HG03097 (cell line): Measurements from ENCODE around the gene POU4F3.

Experiments used
- ATAC-seq: cut with Tn5 transposase; IDR thresholded peaks from one replicate; pipeline ENCODE4 v1.9.1; 2021; ENCODE audit not compliant: unreplicated experiment, low FRiP score

POU4F3 gene

DNA sequence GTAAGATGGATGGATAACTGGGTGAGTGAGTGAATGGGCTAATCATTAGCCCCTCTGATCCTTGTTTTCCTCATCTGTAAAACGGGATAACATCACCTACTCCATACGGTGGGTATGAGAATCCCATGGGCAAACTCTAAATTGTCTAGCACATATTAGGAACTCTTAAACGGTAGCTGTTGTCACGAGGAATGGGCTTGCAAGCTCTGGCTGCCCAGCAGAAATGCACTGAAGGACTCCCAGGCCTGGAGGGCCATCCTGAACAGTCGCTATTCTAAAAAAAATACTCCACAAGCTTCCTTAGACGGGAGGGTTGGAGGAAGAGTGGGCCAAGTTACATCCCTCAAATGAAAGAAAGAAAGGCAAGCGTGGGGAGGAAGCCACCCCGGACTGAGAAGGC lies 711 bp upstream of the POU4F3 start:
- ATAC-seq = no peak

DNA sequence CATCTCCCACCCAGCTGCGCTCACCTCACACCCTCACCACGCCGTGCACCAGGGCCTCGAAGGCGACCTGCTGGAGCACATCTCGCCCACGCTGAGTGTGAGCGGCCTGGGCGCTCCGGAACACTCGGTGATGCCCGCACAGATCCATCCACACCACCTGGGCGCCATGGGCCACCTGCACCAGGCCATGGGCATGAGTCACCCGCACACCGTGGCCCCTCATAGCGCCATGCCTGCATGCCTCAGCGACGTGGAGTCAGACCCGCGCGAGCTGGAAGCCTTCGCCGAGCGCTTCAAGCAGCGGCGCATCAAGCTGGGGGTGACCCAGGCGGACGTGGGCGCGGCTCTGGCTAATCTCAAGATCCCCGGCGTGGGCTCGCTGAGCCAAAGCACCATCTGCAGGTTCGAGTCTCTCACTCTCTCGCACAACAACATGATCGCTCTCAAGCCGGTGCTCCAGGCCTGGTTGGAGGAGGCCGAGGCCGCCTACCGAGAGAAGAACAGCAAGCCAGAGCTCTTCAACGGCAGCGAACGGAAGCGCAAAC lies 1.1 kb downstream of the POU4F3 start:
- no peak for ATAC-seq

GRCh38 chr5:146340260-146341081 lies 1.8 kb downstream of the POU4F3 start:
- ATAC-seq = no peak

- ATAC-seq = no peak
Observed at GRCh38 chr5:146341854-146342253, 3.2 kb downstream of the POU4F3 start.

DNA sequence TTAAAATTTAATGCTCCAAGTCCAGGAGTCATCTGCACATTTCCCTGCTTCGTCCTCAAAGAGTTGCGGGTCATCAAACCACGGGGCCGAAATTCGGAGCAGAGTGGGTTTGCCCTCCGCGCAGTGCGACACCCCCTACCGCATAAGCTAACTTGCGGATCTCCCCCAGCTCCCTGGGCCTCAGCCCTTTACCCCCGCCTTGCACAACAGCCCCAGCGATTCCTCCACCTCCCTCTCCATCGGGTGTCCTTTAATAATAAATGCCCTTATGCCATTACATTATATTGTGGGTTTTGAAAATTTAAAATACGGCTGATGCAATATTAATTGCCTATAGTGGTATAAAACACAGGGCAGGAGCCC lies 3.9 kb downstream of the POU4F3 start:
- no peak for ATAC-seq

GRCh38 chr5:146342882-146343865 lies 4.5 kb downstream of the POU4F3 start:
- no peak for ATAC-seq

GRCh38 chr5:146344155-146345118 lies 5.8 kb downstream of the POU4F3 start:
- no peak for ATAC-seq

DNA sequence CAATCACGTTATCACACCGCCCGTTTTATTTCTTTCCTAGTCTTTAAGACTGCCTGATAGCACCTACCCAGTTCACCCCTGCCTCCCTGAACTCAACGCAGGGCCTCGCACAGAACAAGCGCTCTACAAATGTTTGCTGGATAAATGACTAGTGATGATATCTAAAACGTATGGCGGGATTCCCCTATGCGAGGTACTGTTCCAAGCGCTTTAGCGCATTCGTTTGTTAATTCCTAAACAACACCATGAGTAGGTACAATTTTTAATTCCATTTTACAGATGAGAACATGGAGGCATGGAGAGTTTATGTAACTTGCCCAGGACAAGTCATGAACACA lies 6.6 kb downstream of the POU4F3 start:
- no peak for ATAC-seq

DNA sequence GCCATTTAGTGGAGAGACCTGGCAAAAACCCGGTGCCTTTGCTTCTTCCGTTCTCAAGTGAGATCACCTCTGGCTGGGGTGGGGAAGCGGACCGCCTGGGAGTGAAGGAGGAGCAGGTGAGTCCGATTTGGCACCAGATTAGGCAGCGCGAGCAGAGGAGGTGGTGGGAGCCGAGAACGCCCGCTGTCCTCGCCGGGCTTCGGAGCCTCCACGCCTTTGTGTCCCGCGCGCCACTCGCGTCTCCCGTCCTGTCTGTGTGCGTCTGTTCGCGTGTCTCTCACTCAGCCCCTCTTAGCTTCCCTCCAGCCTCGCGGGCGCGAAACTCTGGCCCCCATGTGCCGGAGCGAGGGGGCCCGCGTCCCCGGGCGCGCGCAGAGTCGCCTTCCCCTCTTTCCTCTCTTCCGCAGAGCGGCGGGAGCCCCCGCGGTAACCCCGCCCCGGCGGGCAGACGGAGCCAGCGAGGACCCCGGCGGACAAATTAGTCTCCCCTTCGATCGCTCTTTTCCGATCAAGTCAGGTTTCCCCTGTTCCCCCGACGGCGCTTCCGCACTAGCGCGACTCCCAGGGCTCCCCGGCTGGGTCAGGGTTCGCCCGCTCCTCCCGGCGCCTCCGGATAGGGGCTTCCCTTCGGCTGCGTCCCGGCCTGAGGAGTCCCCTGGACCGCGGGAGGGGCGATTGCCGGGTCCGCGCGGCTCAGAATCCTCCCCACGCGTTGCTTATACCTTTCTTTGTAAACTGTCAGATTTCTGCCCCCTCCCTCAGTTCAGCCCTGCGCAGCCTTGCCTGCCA lies 7.1 kb downstream of the POU4F3 start:
- ATAC-seq = no peak

DNA sequence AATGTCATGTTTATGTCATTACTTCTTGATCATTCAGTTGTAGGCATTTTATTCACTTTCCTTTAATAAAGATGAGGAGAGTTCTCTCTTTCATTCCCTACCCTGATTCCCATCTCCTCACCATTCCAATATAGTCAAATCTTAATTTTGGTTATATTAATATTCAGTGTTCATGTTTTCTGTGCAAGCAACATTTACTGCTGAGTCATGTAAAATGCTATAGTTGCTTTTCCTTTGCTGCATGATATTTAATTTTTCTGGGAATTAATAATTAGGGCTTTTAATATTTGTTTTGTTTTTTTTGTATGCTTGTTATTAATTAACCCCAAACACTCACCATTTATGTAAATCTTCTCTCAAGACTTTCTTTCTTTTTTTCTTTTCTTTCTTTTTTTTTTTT lies 18.5 kb downstream of the POU4F3 start:
- no peak for ATAC-seq

- no peak for ATAC-seq
Observed at GRCh38 chr5:146359836-146360235, 21.2 kb downstream of the POU4F3 start.

GRCh38 chr5:146363161-146363874 lies 24.7 kb downstream of the POU4F3 start:
- ATAC-seq = no peak

DNA sequence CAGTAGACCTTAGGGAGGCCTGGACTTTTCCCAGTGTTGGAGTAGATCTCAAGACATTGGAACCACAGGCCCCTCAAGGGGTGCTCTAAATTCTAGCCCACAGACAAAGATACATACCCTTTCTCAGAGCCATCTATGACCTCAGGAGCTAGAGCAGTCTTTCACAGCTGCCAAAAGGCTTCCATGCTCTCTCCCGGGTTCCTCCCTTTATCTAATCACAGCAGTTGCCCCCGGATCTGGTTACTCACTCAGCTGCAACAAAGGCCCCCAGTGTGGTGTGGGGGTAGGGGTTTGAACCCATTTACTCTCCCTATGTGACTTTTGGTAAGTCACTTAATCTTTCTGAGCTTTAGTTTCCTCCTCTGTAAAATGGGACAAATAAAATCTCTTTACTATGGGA lies 27.0 kb downstream of the POU4F3 start:
- ATAC-seq = no peak

DNA sequence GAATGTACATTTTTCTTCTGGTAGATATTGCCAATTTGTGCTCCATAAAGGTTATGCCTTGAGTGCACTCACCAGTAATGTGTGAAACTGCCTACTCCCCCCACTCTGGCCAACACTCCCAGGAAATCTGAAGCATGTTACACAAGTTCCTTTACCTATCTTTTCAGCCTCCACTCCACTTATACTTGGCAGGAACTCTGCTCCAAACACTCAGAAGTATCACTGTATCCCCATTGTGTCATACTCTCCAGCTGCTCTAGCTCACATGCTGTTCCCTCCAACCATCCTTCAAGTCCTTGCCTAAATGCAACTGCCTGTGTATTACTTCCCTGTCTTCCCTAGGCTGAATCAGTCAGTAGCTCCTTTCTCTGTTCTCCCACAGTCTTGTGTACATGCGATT lies 28.3 kb downstream of the POU4F3 start:
- no peak for ATAC-seq

DNA sequence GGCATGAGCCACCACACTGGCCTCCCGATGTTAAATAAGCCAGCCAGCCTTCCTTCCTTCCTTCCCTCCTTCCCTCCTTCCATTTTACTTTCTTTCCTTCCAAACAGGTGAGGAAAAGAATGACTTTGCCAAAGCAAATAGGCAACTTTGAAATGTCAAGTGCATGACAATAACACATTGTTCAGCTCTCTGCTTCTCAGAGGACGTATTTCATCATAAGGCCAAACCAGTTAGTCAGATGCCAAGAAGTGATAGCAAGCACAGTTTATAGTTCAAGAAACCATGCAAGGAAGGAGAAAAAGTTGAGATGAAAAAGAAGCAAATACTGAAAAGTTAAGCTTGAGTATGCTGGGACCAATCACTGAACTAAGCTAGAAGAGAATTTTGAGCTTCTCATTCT lies 29.5 kb downstream of the POU4F3 start:
- ATAC-seq = no peak

GRCh38 chr5:146369691-146370090 lies 31.1 kb downstream of the POU4F3 start:
- ATAC-seq = no peak

- ATAC-seq = no peak
Observed at GRCh38 chr5:146376821-146377220, 38.2 kb downstream of the POU4F3 start.

- no peak for ATAC-seq
Observed at GRCh38 chr5:146378986-146379385, 40.3 kb downstream of the POU4F3 start.

- ATAC-seq = no peak
Observed at GRCh38 chr5:146380714-146381113, 42.1 kb downstream of the POU4F3 start.
